AG04450 (cell line): Measurements from ENCODE around the gene GPR62. TPM values are rescaled to one million over a fixed set of nuclear protein-coding genes. Genes with fewer than 3 reads are reported as not detected.

Experiments
- CTCF ChIA-PET: fragments of 300-600, 350-600 bp; formaldehyde crosslinking; extraction: SDS; loops from one replicate; lab custom pipeline; 2022; ENCODE audit warnings: antibody characterized with exemption, inconsistent platforms; lab: Charles Lee
- POLR2A ChIA-PET: fragments of 350-600 bp; formaldehyde crosslinking; extraction: SDS; loops from one replicate; lab custom pipeline; 2021; ENCODE audit warnings: antibody characterized with exemption, inconsistent platforms; lab: Yijun Ruan, JAX
- DNase-seq: peaks from one replicate; pipeline ENCODE4 v3.0.0-alpha.2; 2011; ENCODE audit warnings: low read depth, low spot score
- H3K27ac ChIP-seq: one replicate; pipeline ENCODE4 v1.5.1; 2012; ENCODE audit warnings: low read depth, low read length, control low read depth
- H3K27me3 ChIP-seq: one replicate; pipeline ENCODE4 v1.6.0; 2012; ENCODE audit warnings: low read length; ENCODE audit not compliant: control insufficient read depth, insufficient read depth
- H3K4me3 ChIP-seq: 2 replicates; pipeline ENCODE4 v1.5.1; 2011; ENCODE audit warnings: mild to moderate bottlenecking, low read depth, low read length, control low read depth
- H3K9me3 ChIP-seq: 2 replicates; pipeline ENCODE4 v1.5.1; 2012; ENCODE audit warnings: low read length; ENCODE audit not compliant: control insufficient read depth, insufficient read depth
- CTCF ChIP-seq: IDR thresholded peaks from 2 replicates; pipeline ENCODE4 v1.5.1; 2011; ENCODE audit warnings: low read depth, low read length, control low read depth, inconsistent platforms
- polyA plus RNA-seq: library from polyadenylated mRNA; depleted of rRNA; stranded (reverse); fragments of >200 nt; gene quantifications from 2 replicates; pipeline ENCODE4 v1.2.3, GENCODE V29; 2011

The GPR62 gene
- polyA plus RNA-seq, 1 experiment, result not detected

DNA sequence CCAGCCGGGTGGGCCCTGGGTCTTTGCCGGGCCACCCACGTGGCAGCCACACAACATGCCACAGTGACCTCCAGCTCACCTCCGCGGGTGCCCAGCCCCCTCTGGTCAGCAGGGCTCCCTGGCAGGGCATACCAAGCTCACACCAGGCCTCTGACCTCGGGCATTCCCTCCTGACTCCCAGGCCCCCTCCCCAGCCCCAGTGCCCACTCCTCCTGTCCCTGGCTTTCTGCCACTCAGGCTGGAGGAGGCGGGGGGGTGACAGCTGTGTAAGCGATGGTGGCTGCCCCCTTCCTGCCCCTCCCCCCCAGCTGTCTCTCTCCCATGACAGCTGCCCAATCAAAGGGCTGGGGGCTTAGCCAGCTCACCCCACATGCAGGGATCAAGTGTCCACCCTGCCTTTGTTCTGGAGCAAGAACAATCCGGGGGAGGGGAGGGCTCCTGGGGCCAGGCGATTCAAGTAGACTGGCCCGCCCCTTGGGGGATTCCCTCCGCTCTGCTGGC, 8.8 kb downstream of the GPR62 start:
- DNase-seq, result no peak
- Histone ChIP-seq H3K9me3 (no peaks in the 10 kb centered on the region), H3K4me3 (no peak overlapping the region), H3K27me3 (no peaks in the 10 kb centered on the region), H3K27ac (no peak overlapping the region)
- no peak for TF ChIP-seq CTCF
- ChIA-PET CTCF (interaction anchor here (1.6 to 2.6 kb wide), 2 partner anchors 9 to 23 kb away, joined by 7 to 10 read pairs; partner anchors contain the start of genes ABHD14B and RRP9), POLR2A (interaction anchor here (0.6 kb wide), 1 partner anchor 464 kb away, joined by 4 read pairs; the partner anchor contains the start of gene DCAF1)

DNA sequence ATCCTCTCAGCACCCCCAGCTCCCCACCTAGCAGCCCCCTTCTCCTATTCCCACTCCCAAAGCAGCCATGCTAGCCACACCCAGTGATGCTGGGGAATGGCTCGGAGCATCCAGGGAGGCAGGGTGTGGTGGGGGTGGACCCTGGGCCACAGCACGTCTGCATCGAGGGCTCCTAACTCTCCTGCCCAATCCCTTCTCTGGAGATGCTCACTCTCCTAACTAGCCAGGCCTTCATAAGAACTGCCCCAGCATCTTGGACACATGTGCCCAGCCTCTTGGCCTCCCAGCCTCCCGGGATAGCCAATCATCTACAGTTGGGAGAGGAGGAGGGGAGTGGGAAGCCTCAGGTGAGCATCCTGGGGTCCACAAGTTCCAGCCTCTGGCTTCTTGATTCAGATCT, 9.3 kb downstream of the GPR62 start:
- CTCF ChIA-PET, result interaction anchor here (1.6 to 3.6 kb wide), 2 partner anchors 9 to 22 kb away, joined by 4 to 24 read pairs; partner anchors contain the start of genes ABHD14B, PARP3 and RRP9
- POLR2A ChIA-PET, result interaction anchor here (0.6 kb wide), 1 partner anchor 381 kb away, joined by 8 read pairs; no protein-coding TSS in a partner anchor
- no peak overlapping the region for H3K4me3 ChIP-seq
- H3K27me3 ChIP-seq, result no peaks in the 10 kb centered on the region
- no peak overlapping the region for H3K27ac ChIP-seq
- TF ChIP-seq CTCF, result no peak
- no peaks in the 10 kb centered on the region for H3K9me3 ChIP-seq
- DNase-seq, result no peak

- Histone ChIP-seq H3K9me3 (no peaks in the 10 kb centered on the region), H3K4me3 (peak overlapping the region; percentile 78; the same call in 1 of the 2 replicates), H3K27ac (no peak overlapping the region), H3K27me3 (no peaks in the 10 kb centered on the region)
- DNase-seq, result no peak
- ChIA-PET POLR2A (interaction anchor here (0.7 kb wide), 1 partner anchor 30 kb away, joined by 3 read pairs; the partner anchor contains the start of gene RPL29), CTCF (interaction anchor here (1.6 to 3.6 kb wide), 3 partner anchors 8 to 24 kb away, joined by 3 to 24 read pairs (median 4); partner anchors contain the start of genes ABHD14B, ACY1, PARP3 and RRP9)
- no peak for TF ChIP-seq CTCF
Measured at GRCh38 chr3:51966016-51966415, 10.8 kb downstream of the GPR62 start.

DNA sequence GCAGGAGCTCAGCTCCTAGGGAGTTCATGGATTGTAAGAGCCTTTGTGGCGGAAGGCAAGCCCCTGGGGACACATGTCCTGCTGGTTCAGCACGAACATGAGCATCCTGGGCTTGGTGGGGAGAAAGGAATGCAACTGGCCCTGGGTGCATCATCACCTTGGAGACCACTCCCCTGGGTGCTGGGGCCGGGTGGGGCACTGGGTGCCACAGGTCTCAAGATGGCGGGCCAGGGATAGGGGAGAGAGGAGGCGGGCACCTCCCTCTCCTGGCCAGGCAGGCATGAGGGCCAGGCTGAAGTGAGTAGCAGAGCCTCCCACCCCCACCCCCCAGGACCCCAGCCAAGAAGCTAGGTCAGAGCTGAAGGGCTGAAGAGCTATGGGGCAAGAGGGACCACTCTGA, 11.3 kb downstream of the GPR62 start:
- ChIA-PET POLR2A (interaction anchor here (1.3 kb wide), 1 partner anchor 29 kb away, joined by 7 read pairs; the partner anchor contains the start of gene RPL29), CTCF (interaction anchor here (1.7 to 3.6 kb wide), 2 partner anchors 16 to 24 kb away, joined by 3 to 24 read pairs; partner anchors contain the start of genes ACY1, PARP3 and RRP9)
- Histone ChIP-seq H3K9me3 (no peaks in the 10 kb centered on the region), H3K4me3 (peak overlapping the region; percentile 78), H3K27ac (no peak overlapping the region), H3K27me3 (no peaks in the 10 kb centered on the region)
- TF ChIP-seq CTCF, result no peak
- no peak for DNase-seq

GRCh38 chr3:51966922-51967383, 11.8 kb downstream of the GPR62 start:
- CTCF ChIA-PET, result interaction anchor here (0.6 to 3.6 kb wide), 3 partner anchors 16 to 1385 kb away, joined by 3 to 24 read pairs (median 4); partner anchors contain the start of genes ACY1, PARP3 and RRP9
- DNase-seq, result no peak
- TF ChIP-seq CTCF, result no peak
- Histone ChIP-seq H3K4me3 (peak overlapping the region; percentile 78), H3K9me3 (no peaks in the 10 kb centered on the region), H3K27ac (no peak overlapping the region), H3K27me3 (no peaks in the 10 kb centered on the region)
- POLR2A ChIA-PET, result interaction anchor here (0.6 to 1.3 kb wide), 3 partner anchors 25 to 47 kb away, joined by 3 to 7 read pairs (median 3); partner anchors contain the start of genes PARP3, RPL29 and RRP9
